Measurements from ENCODE around the gene ARMC2.

The ARMC2 gene

GRCh38 chr6:109000289-109000688 is 152.1 kb downstream of the ARMC2 start:
- no peak for TF ChIP-seq POLR2A (IDR thresholded peaks at IDR 0.05; ENCODE audit: low read length)
- no peak for TF ChIP-seq GATA1 (IDR thresholded peaks at IDR 0.05; ENCODE audit: low read depth, low read length)
- no peak for DNase-seq

GRCh38 chr6:109001291-109001894 is 153.2 kb downstream of the ARMC2 start:
- DNase-seq, result peak in 1 of 2 experiments; percentile 3
- no peak for TF ChIP-seq GATA1 (IDR thresholded peaks at IDR 0.05; ENCODE audit: low read depth, low read length)

- DNase-seq, result no peak
- no peak for TF ChIP-seq GATA1 (IDR thresholded peaks at IDR 0.05; ENCODE audit: low read depth, low read length)
- TF ChIP-seq POLR2A (IDR thresholded peaks at IDR 0.05; ENCODE audit: low read length), result no peak
These were observed 154.0 kb downstream of the ARMC2 start for GRCh38 chr6:109002051-109002697.

- TF ChIP-seq GATA1 (IDR thresholded peaks at IDR 0.05; ENCODE audit: low read depth, low read length), result no peak
- TF ChIP-seq POLR2A (IDR thresholded peaks at IDR 0.05; ENCODE audit: low read length), result no peak
- DNase-seq, result no peak
These were observed 154.7 kb downstream of the ARMC2 start for GRCh38 chr6:109002882-109003281.

- peak in 1 of 2 experiments; percentile 29 for DNase-seq
- TF ChIP-seq GATA1 (IDR thresholded peaks at IDR 0.05; ENCODE audit: low read depth, low read length) (no peak), POLR2A (IDR thresholded peaks at IDR 0.05; ENCODE audit: low read length) (no peak)
These were observed 158.6 kb downstream of the ARMC2 start for GRCh38 chr6:109006818-109007217.

- no peak for DNase-seq
- TF ChIP-seq GATA1 (IDR thresholded peaks at IDR 0.05; ENCODE audit: low read depth, low read length) (no peak), POLR2A (IDR thresholded peaks at IDR 0.05; ENCODE audit: low read length) (no peak)
These were observed 159.3 kb downstream of the ARMC2 start for GRCh38 chr6:109007521-109007920.

GRCh38 chr6:109008054-109008453 is 159.8 kb downstream of the ARMC2 start:
- TF ChIP-seq GATA1 (IDR thresholded peaks at IDR 0.05; ENCODE audit: low read depth, low read length), result no peak
- TF ChIP-seq POLR2A (IDR thresholded peaks at IDR 0.05; ENCODE audit: low read length), result no peak

GRCh38 chr6:109008537-109009235 is 160.5 kb downstream of the ARMC2 start:
- TF ChIP-seq POLR2A (IDR thresholded peaks at IDR 0.05; ENCODE audit: low read length) (no peak), GATA1 (IDR thresholded peaks at IDR 0.05; ENCODE audit: low read depth, low read length) (no peak)
- peak; percentile 50 to 77 for DNase-seq

More at GRCh38 chr6:109008054-109008453, 159.8 kb downstream of the ARMC2 start:
- no peak for DNase-seq

- DNase-seq, result peak; percentile 92 to 96
- peak; percentile 75 for TF ChIP-seq POLR2A (IDR thresholded peaks at IDR 0.05; ENCODE audit: low read length)
- no peak for TF ChIP-seq GATA1 (IDR thresholded peaks at IDR 0.05; ENCODE audit: low read depth, low read length)
These were observed 161.2 kb downstream of the ARMC2 start for GRCh38 chr6:109009236-109009961.

GRCh38 chr6:109009962-109010704 is 161.9 kb downstream of the ARMC2 start:
- TF ChIP-seq POLR2A (IDR thresholded peaks at IDR 0.05; ENCODE audit: low read length) (no peak), GATA1 (IDR thresholded peaks at IDR 0.05; ENCODE audit: low read depth, low read length) (no peak)
- DNase-seq, result peak; percentile 25 to 54

- TF ChIP-seq GATA1 (IDR thresholded peaks at IDR 0.05; ENCODE audit: low read depth, low read length), result no peak
- no peak for TF ChIP-seq POLR2A (IDR thresholded peaks at IDR 0.05; ENCODE audit: low read length)
- peak; percentile 19 to 47 for DNase-seq
These were observed 162.5 kb downstream of the ARMC2 start for GRCh38 chr6:109010705-109011102.

- DNase-seq, result no peak
These were observed 165.6 kb downstream of the ARMC2 start for GRCh38 chr6:109013656-109014305.

GRCh38 chr6:109014606-109015005 is 166.4 kb downstream of the ARMC2 start:
- TF ChIP-seq GATA1 (IDR thresholded peaks at IDR 0.05; ENCODE audit: low read depth, low read length), result no peak
- TF ChIP-seq POLR2A (IDR thresholded peaks at IDR 0.05; ENCODE audit: low read length), result no peak
- peak in 1 of 2 experiments; percentile 4 for DNase-seq

More at GRCh38 chr6:109013656-109014305, 165.6 kb downstream of the ARMC2 start:
- no peak for TF ChIP-seq POLR2A (IDR thresholded peaks at IDR 0.05; ENCODE audit: low read length)

All from erythroblast (primary cell).